HL-60 (cell line): ENCODE results near the gene CTNNBIP1.

Experiments used
- DNase-seq, 2 experiments: peaks; one replicate each; pipeline ENCODE4 v3.0.0-alpha.2; 2010 to 2020; ENCODE audit warnings: low read depth in 1 of 2, low spot score in 1 of 2
- H3K27ac ChIP-seq: fragments of 250-450 bp; sonication (Bioruptor Pico); replicated peaks from 2 replicates; pipeline ENCODE4 v1.5.1; 2020; ENCODE audit warnings: mild to moderate bottlenecking, moderate library complexity
- H3K27me3 ChIP-seq: fragments of 250-450 bp; sonication (Bioruptor Pico); 2 replicates; pipeline ENCODE4 v1.5.1; 2021; ENCODE audit warnings: mild to moderate bottlenecking, moderate library complexity; ENCODE audit not compliant: insufficient read depth, poor library complexity, severe bottlenecking
- H3K4me3 ChIP-seq: replicated peaks from 2 replicates; pipeline ENCODE4 v1.5.1; 2011; ENCODE audit warnings: mild to moderate bottlenecking, control low read depth, low read length; ENCODE audit not compliant: insufficient read depth
- CTCF ChIP-seq: IDR thresholded peaks from one replicate; pipeline ENCODE4 v1.5.1; 2011; ENCODE audit warnings: low read length, control low read depth, inconsistent platforms; ENCODE audit not compliant: insufficient read depth
- GABPA ChIP-seq: IDR thresholded peaks from 2 replicates; pipeline ENCODE4 v1.6.1; 2012; ENCODE audit warnings: low read depth
- POLR2AphosphoS5 ChIP-seq: IDR thresholded peaks from 2 replicates; pipeline ENCODE4 v1.6.1; 2012; ENCODE audit warnings: low read depth
- SPI1 ChIP-seq: IDR thresholded peaks from 2 replicates; pipeline ENCODE4 v1.6.1; 2012; ENCODE audit warnings: low read depth, mild to moderate bottlenecking, borderline replicate concordance
- TF ChIP-seq, protein P1 (sequence below): IDR thresholded peaks from 2 replicates; pipeline ENCODE4 v1.6.1; 2012; ENCODE audit warnings: low read depth; ENCODE audit not compliant: insufficient replicate concordance

The CTNNBIP1 gene

GRCh38 chr1:9886092-9886742 lies 23.9 kb downstream of the CTNNBIP1 start:
- H3K27me3 ChIP-seq = no peaks in the 10 kb centered on the region
- H3K4me3 ChIP-seq = no peak overlapping the region
- no peak for DNase-seq
- no peak overlapping the region for H3K27ac ChIP-seq
- TF ChIP-seq, protein P1, sequence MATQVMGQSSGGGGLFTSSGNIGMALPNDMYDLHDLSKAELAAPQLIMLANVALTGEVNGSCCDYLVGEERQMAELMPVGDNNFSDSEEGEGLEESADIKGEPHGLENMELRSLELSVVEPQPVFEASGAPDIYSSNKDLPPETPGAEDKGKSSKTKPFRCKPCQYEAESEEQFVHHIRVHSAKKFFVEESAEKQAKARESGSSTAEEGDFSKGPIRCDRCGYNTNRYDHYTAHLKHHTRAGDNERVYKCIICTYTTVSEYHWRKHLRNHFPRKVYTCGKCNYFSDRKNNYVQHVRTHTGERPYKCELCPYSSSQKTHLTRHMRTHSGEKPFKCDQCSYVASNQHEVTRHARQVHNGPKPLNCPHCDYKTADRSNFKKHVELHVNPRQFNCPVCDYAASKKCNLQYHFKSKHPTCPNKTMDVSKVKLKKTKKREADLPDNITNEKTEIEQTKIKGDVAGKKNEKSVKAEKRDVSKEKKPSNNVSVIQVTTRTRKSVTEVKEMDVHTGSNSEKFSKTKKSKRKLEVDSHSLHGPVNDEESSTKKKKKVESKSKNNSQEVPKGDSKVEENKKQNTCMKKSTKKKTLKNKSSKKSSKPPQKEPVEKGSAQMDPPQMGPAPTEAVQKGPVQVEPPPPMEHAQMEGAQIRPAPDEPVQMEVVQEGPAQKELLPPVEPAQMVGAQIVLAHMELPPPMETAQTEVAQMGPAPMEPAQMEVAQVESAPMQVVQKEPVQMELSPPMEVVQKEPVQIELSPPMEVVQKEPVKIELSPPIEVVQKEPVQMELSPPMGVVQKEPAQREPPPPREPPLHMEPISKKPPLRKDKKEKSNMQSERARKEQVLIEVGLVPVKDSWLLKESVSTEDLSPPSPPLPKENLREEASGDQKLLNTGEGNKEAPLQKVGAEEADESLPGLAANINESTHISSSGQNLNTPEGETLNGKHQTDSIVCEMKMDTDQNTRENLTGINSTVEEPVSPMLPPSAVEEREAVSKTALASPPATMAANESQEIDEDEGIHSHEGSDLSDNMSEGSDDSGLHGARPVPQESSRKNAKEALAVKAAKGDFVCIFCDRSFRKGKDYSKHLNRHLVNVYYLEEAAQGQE = no peak
- TF ChIP-seq CTCF = no peak
- TF ChIP-seq GABPA = no peak

DNA sequence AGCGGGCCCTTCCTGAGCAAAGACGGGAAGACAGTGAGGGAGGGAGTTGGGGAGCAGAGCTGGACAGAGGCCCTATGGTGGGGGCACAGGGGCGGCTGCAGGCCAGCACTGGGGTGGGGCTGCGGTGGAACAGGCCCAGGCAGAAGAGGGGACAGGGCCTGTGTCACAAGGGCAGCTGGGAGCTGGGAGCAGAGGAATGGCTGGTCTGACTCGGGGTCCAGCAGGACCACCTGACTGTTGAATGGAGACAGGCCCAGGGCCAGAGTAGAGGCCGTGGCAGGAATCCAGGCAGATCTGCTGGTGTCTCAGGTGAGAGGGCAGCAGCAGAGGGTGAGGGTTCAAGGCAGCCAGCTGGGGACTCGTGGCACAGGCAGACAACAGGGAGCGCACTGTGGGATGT lies 25.3 kb downstream of the CTNNBIP1 start:
- DNase-seq = no peak

GRCh38 chr1:9883585-9884449 lies 26.3 kb downstream of the CTNNBIP1 start:
- DNase-seq = no peak
- no peak overlapping the region for H3K27ac ChIP-seq
- no peak overlapping the region for H3K4me3 ChIP-seq
- TF ChIP-seq POLR2AphosphoS5 = no peak
- no peaks in the 10 kb centered on the region for H3K27me3 ChIP-seq

More for the DNA sequence above, 25.3 kb downstream of the CTNNBIP1 start:
- no peak overlapping the region for H3K4me3 ChIP-seq
- no peaks in the 10 kb centered on the region for H3K27me3 ChIP-seq
- H3K27ac ChIP-seq = no peak overlapping the region
- TF ChIP-seq, protein P1 = no peak

DNA sequence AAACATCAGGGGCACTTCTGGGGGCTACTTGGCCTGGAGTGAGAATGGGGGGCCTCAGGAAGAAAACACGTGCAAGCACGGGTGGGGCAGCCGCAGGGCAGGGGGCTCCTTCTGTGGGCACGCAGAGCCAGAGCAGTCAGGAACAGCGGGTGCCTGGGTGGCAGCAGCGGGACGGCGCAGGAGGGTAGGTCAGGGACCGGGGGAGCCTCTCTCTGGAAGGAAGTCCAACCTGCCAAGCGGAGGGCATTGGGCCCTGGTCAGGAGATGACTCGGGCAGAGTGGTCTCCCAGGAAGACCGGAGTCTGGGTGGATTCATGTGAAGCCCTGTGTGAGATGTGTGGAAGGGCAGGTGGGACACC lies 27.1 kb downstream of the CTNNBIP1 start:
- H3K4me3 ChIP-seq = no peak overlapping the region
- H3K27me3 ChIP-seq = no peaks in the 10 kb centered on the region
- H3K27ac ChIP-seq = no peak overlapping the region
- no peak for DNase-seq
- TF ChIP-seq CTCF = no peak
- TF ChIP-seq GABPA = no peak
- TF ChIP-seq SPI1 = no peak
- TF ChIP-seq POLR2AphosphoS5 = no peak
- TF ChIP-seq, protein P1 = no peak
